GM18951 (cell line): ENCODE results near the gene GPX5.

Experiments used
- POLR2A ChIP-seq: IDR thresholded peaks from 4 replicates; pipeline ENCODE4 v1.6.1; 2011; ENCODE audit warnings: mild to moderate bottlenecking; ENCODE audit not compliant: insufficient read length, insufficient read depth; ENCODE audit errors: extremely low read depth
- in situ Hi-C: fragments of 300-500 bp; cut with MboI; formaldehyde crosslinking; loops from one replicate; pipeline ENCODE4 v1.12.0; 2022; ENCODE audit warnings: low sequenced_read_pairs, mixed read lengths, inconsistent platforms; ENCODE audit not compliant: unreplicated experiment

GPX5 gene, protein sequence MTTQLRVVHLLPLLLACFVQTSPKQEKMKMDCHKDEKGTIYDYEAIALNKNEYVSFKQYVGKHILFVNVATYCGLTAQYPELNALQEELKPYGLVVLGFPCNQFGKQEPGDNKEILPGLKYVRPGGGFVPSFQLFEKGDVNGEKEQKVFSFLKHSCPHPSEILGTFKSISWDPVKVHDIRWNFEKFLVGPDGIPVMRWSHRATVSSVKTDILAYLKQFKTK

DNA sequence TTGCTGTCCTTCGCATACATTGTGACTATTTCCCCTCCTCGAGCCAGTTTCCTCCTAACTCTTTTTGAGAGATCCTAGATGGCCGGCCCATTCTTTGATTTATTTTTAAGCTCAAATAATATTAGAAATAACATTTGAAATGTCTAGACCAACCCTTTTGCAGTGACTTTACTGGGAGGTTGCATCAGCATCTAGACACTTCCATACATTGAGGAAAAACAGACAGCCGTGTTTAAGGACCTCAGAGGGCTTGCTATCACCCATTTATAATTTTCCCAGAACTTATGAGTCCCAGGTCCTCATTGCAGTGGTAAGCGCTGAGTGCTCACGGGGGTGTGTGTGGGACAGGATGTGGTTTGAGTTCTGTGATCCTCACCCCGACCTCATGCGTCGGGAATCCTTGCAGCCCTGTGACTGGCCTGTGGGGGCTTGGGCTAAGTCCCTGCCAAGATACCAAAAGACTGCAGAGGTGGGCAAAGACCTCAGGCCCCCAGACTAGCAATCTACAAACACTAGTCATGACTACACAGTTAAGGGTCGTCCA lies at the start of gene GPX5:
Gene GPX5 (plus strand): TSS at position 386 of the 544 bp plus-strand sequence. CDS start 133 bp downstream, at position 519.
- in situ Hi-C loops, result no loop called here
- no peak for TF ChIP-seq POLR2A

DNA sequence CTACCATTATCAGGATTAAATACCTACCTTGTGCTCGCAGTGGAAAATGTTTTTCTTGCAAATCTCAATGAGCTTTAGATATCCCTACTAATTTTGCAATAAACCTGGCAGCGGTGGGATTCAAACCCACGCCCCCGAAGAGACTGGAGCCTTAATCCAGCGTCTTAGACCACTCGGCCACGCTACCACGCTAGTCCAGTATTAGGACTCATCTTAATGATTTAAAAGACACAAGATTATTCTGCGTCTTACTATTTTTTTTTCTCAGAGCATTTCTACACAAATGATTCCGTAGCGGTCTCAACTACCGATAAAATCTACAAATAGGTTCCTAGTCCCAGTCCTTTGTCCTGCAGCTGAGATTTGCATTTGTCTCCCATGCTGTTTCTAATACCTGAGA lies 47.2 kb upstream of the GPX5 start:
- in situ Hi-C loops, result no loop called here
- no peak for TF ChIP-seq POLR2A

DNA sequence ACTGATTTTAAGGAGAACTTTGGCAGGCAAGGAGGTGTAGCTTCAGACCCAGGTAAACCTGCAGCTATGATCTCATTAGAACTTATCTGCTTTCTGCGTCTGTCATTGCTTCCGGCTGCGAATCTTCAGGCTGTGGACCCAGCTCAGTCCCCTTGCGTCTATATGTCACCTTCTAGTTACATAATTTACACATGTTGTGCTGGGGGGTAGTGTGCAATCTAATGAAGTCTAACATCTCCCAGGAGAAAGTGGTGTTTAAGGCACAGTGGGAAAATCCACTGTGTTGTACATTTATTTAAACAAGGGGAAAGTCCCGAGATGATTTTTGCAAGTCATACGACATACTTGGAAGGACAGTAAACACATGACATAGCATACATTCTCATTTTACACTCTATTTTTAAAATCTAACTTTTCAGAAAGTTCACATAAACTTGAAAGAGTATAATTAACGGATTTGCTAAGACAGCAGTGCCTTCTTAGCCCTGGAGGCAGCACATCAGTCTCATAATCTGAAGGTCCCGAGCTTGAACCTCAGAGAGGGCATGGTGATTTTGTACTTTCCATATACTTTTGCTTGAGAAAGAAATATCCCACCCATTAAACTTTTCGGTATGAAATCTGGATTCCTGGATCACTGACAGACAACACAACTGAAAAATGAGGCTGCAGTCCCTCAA lies 45.3 kb upstream of the GPX5 start:
- no peak for TF ChIP-seq POLR2A
- in situ Hi-C loops, result no loop called here

DNA sequence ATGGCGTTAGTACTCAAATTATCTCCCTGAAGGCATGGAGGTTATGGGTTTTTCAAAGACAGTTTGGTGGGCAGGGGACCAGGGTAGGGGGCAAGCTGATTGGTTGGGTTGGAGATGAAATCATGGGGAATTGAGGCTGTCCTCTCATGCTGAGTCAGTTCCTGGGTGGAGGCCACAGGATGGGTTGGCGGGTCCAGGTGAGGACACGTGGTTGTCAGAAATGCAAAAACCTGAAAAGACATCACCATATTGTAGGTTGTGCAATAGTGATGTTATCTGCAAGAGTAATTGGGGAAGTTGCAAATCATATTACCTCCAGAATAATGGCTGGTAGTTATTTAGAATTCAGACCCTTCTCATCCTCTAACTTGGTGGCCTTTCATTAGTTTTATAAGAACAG lies 40.2 kb upstream of the GPX5 start:
- in situ Hi-C loops, result no loop called here
- no peak for TF ChIP-seq POLR2A

DNA sequence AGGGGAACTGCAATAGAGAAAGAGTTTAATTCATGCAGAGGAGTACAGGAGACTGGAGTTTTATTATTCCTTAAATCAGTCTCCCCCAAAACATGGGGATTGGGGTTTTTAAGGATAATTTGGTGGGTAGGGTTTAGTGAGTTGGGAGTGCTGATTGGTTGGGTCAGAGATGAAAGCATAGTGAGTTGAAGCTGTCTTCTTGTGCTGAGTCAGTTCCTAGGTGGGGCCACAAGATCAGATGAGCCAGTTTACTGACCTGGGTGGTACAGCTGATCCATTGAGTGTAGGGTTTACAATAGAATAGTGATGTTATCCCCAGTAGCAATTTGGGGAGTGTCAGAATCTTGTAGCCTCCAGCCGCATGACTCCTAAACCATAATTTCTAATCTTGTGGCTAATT lies 39.1 kb upstream of the GPX5 start:
- in situ Hi-C loops, result no loop called here
- TF ChIP-seq POLR2A, result no peak

DNA sequence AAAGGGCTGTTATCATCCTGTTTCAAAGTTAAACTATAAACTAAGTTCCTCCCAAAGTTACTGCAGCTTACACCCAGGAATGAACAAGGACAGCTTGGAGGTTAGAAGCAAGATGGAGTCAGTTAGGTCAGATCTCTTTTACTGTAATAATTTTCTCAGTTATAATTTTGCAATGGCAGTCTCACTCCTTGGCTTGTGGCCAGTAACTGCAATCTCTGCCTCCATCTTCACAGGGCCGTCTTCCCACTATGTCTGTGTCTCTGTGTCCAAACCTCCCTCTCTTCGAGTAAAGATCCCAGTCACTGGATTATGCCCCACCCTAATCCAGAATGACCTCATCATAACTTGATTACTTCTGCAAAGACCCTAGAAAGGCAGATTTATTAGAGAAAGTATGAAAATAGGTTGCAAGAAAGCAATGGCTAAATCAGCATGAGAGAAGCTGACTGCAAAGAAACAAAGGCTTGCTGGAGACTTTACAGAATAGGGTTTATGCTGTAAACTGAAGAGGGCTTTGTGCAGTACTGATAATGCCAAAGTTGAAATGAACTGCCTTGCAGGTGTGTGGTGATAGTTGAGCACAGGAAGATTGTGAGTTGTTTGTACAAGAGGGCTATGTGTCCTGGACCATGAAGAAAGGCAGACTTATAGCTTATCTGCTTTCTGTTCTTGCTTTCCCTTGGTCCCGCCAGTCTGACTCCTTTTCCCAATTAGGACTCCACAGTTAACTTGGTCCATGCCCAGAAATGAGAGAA lies 38.5 kb upstream of the GPX5 start:
- no peak for TF ChIP-seq POLR2A
- in situ Hi-C loops, result no loop called here

DNA sequence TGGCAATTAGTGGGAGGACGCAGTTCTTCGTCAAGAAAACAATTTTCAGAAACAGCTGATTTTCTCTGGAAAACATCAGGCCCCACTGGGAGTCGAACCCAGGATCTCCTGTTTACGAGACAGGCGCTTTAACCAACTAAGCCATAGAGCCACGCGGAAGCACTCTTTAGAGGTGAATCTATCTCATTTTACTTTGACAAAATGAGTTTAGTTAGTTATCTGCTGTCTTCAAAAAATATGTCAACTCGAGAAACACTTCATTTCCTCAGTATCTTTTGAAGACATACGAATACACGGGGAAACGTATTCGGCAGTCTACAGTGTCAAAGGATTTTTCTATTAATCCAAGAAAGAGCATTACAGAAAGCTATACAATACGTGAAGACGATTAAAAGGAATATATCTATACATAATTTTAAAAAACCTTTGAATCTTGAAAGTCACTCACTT lies 36.7 kb upstream of the GPX5 start:
- in situ Hi-C loops, result no loop called here
- TF ChIP-seq POLR2A, result no peak

DNA sequence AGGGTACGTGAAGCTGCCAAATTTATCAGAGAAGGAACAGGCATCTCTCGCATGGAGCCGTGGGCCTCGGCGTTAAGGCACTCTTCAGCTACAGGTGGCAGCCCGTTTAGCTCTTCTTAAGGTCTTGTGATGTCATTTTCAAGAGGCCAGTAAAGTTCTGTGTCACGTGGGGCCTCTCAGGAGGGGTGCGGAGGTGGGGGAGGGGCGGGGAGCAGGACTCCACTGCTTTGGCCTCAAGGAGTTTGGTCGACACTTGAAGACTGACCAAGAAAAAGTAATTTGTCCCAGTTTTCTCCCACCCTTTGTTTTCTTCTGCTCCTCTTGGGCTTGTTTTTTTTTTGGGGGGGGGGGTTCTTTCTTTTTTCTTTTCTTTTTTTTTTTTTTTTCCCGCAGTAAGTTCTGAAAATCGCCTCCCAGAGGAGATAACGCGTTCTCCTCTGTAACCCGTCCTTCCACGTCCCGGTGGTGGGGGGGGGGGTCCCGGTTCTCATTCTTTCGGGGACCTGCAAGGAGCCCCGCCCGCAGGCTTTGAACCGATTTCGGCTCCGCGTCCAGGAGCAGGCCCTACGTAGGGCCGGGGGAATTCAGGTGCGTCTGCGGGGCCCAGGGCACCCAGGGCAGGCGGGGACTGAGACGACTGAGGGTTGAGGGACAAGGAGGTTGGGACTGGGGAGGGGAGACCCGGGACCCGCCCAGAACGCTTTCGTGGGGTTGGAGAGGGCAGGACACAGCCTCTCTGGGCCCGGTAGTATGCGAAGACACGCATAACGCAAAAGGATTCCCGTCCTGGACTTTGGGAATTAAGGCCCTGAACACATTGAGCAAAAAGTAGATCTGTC lies 36.1 kb upstream of the GPX5 start:
- TF ChIP-seq POLR2A, result no peak
- in situ Hi-C loops, result no loop called here

DNA sequence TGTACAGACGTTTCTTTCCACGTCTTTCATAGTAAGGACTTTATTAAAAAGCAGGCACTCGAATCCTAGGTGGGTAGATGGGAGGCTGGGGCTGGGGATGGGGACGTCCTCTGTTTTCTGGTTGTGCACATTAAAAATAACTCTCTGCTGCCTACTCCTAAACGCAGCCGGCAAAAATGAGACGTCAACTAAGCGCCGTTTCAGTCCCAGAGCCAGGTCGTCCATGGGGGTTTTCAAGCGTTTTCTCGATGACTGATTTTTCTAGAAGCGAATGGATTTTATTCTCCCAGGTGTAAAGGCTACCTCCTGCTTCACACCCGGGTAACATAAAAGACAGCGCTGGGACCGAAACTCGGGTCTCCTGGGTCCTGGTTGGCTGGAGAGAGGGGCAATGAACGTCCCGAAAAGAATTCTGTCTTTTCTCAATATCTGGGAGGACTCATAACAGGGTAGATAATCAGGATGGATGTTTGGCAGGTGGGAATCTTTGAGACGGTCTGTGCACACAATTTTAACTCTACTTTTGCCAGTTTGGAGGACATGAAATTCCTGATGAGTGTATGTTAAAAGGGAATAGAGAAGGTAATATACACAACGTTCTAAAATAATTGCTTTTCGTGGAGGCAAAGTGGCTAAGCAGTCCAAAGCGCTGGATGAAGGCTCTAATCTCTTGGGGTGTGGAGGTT lies 35.3 kb upstream of the GPX5 start:
- TF ChIP-seq POLR2A, result no peak
- in situ Hi-C loops, result no loop called here

DNA sequence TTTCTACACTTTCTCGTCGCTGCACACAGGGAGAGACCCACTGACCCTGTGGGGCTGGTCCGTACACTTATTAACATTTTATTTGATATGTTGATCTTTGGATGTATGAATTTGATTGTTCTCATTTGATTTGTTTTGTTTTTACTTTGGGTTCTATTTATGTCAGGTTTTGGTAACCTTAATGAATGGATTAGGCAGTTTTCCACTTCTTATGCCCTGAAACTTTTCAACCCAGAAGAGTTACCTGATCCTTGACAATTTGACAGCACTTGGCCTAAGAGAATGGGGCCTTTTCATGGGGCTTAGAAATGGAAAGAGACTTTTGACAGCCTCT lies 33.7 kb upstream of the GPX5 start:
- in situ Hi-C loops, result no loop called here
- no peak for TF ChIP-seq POLR2A

DNA sequence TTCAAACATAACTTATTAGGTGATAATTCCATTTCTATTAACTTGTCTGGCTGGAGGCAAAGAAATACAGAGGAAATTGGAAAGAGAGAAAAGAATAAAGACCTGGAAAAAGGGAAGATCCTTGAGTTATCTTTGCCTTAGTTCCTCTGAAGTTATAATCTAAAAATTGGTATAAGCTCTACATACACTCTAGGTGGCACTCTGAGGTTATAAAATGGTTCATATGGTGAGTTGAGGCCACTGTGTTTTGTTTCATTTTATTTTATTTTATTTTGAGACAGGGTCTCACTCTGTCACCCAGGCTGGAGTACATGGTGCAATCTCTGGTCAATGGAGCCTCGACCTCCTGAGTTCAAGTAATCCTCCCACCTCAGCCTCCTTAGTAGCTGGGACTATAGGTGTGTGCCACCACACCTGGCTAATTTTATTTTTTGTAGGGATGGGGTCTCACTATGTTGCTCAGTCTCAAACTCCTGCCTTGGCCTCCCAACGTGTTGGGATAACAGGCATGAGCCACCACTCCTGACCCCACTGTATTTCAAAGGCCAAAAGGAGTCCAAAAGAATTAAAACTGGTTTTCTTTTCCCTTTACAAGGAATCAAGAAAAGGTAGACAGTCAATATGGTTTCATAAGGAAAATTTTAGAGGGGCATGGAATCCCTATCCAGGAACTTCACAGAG lies 29.4 kb upstream of the GPX5 start:
- TF ChIP-seq POLR2A, result no peak
- in situ Hi-C loops, result no loop called here

DNA sequence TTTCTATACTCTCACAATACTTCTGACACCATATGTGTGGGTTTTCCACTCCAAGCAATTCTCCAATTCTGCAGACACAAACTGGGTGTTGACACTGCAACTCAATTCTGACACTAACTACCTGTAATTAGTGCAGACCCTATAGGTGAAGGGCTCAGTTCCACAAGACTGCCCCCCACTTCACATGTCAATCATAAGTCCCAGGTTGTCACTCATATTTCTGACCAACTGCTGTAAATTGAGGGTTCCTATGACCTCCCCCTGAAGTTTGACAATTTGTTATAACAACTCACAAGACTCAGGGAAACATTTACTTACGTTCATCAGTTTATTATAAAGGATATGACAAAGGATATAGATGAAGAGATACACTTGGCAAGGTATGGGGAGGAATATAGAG lies 28.4 kb upstream of the GPX5 start:
- TF ChIP-seq POLR2A, result no peak
- in situ Hi-C loops, result no loop called here
